Right ventricle myocardium superior (tissue), 1 donor: ENCODE measurements around the gene COL7A1. TPM values are rescaled to one million over a fixed set of nuclear protein-coding genes. Genes with fewer than 3 reads are reported as not detected.

Source experiments
- ATAC-seq: fragments of 200-7000 bp; cut with Tn5 transposase; one replicate; pipeline ENCODE4 v1.9.1; 2020; ENCODE audit warnings: mild to moderate bottlenecking; ENCODE audit not compliant: poor library complexity
- DNase-seq: peaks from one replicate; pipeline ENCODE4 v3.0.0-alpha.2; 2020
- intact Hi-C: fragments of 100-400 bp; cut with DNase I; formaldehyde crosslinking; loops from one replicate; pipeline ENCODE4 v1.11.2; 2022
- total RNA-seq: library from RNA; stranded (reverse); fragmentation: NEBNext Ultra II Directional; extraction: Animal tissue kit (Norgen Biotek cat#: 25700); gene quantifications from one replicate; pipeline ENCODE4 v1.2.1, GENCODE V29; 2021
- donor health status: DM: no; HTN: yes; CAD: no; lungs with severe emphysema.

The COL7A1 gene
- total RNA-seq, 1 donor from 2014 or later, result 16.1 TPM

- ATAC-seq (no peak), DNase-seq (no peak)
- intact Hi-C loops, result no loop called here
These were observed 25.7 kb downstream of the COL7A1 start for GRCh38 chr3:48569400-48569799.

GRCh38 chr3:48568476-48568875 is 26.7 kb downstream of the COL7A1 start:
- ATAC-seq, result no peak
- no peak for DNase-seq
- intact Hi-C loops, result no loop called here

- DNase-seq (no peak), ATAC-seq (no peak)
- intact Hi-C loops, result no loop called here
These were observed 27.6 kb downstream of the COL7A1 start for GRCh38 chr3:48567500-48567899.

- ATAC-seq (no peak), DNase-seq (no peak)
- intact Hi-C loops, result no loop called here
These were observed 28.0 kb downstream of the COL7A1 start for GRCh38 chr3:48567090-48567489.

- ATAC-seq, result no peak
- intact Hi-C loops, result no loop called here
- no peak for DNase-seq
These were observed 28.7 kb downstream of the COL7A1 start for GRCh38 chr3:48566401-48566760.

GRCh38 chr3:48565591-48566400 is 29.3 kb downstream of the COL7A1 start:
- DNase-seq (no peak), ATAC-seq (no peak)
- intact Hi-C loops, result no loop called here

- no peak for ATAC-seq
- no peak for DNase-seq
- intact Hi-C loops, result no loop called here
These were observed 29.9 kb downstream of the COL7A1 start for GRCh38 chr3:48565186-48565585.

GRCh38 chr3:48564667-48565066 is 30.5 kb downstream of the COL7A1 start:
- ATAC-seq, result no peak

GRCh38 chr3:48564022-48564421 is 31.1 kb downstream of the COL7A1 start:
- DNase-seq, result peak; percentile 67
- intact Hi-C loops, result loop anchor here (5.0 kb wide), 1 partner anchor 43 kb away; the partner anchor contains the start of gene UQCRC1

More at GRCh38 chr3:48564667-48565066, 30.5 kb downstream of the COL7A1 start:
- intact Hi-C loops, result loop anchor here (5.0 kb wide), 1 partner anchor 43 kb away; the partner anchor contains the start of gene UQCRC1
- no peak for DNase-seq

GRCh38 chr3:48563382-48563918 is 31.7 kb downstream of the COL7A1 start, which contains the start of gene UCN2:
Gene UCN2, minus strand, starts transcription at chr3:48563781. Its CDS starts 657 bp downstream, at chr3:48563124.
- intact Hi-C loops, result loop anchor here (5.0 kb wide), 1 partner anchor 44 kb away; the partner anchor contains the start of gene UQCRC1
- DNase-seq (no peak), ATAC-seq (no peak)

More at GRCh38 chr3:48564022-48564421, 31.1 kb downstream of the COL7A1 start:
- ATAC-seq, result no peak

GRCh38 chr3:48562367-48563095 is 32.6 kb downstream of the COL7A1 start:
- intact Hi-C loops, result loop anchor here (5.0 kb wide), 1 partner anchor 45 kb away; the partner anchor contains the start of gene UQCRC1

GRCh38 chr3:48561045-48561736 is 33.9 kb downstream of the COL7A1 start:
- ATAC-seq (peak; percentile 30), DNase-seq (peak; percentile 77)
- intact Hi-C loops, result loop anchor here (5.0 kb wide), 1 partner anchor 46 kb away; the partner anchor contains the start of gene UQCRC1

More at GRCh38 chr3:48562367-48563095, 32.6 kb downstream of the COL7A1 start:
- ATAC-seq, result no peak
- no peak for DNase-seq

GRCh38 chr3:48560648-48561018 is 34.5 kb downstream of the COL7A1 start:
- peak; percentile 63 for DNase-seq
- peak; percentile 40 for ATAC-seq
- intact Hi-C loops, result loop anchor here (5.0 kb wide), 1 partner anchor 47 kb away; the partner anchor contains the start of gene UQCRC1

GRCh38 chr3:48558493-48559134 is 36.5 kb downstream of the COL7A1 start:
- ATAC-seq (no peak), DNase-seq (peak; percentile 72)
- intact Hi-C loops, result no loop called here

GRCh38 chr3:48556796-48557626 is 38.1 kb downstream of the COL7A1 start, which contains the start of gene PFKFB4:
Gene PFKFB4, minus strand, starts transcription at chr3:48556803. Its CDS starts 26 bp downstream, at chr3:48556777.
- ATAC-seq (peak; percentile 91), DNase-seq (peak; percentile 100)
- intact Hi-C loops, result no loop called here

- intact Hi-C loops, result no loop called here
- ATAC-seq (no peak), DNase-seq (no peak)
These were observed 39.0 kb downstream of the COL7A1 start for GRCh38 chr3:48555949-48556795.
